Activated CD8-positive, alpha-beta memory T cell treated with anti-CD3 and anti-CD28 coated beads, Interleukin-2, amount 50 U/mL, for 4 hours (primary cell): ENCODE data around the gene FBXO3.
"Not testable (repeated sequence)": the region's sequence is repeated elsewhere in the genome, so short reads cannot be mapped to it uniquely, and the experiment has no call there.

Experiments
- DNase-seq: peaks from one replicate; pipeline ENCODE4 v3.0.0-alpha.2; 2020

FBXO3 gene

GRCh38 chr11:33772300-33772699, 2.0 kb downstream of the FBXO3 start:
- DNase-seq: no peak

- no peak for DNase-seq
Observed at GRCh38 chr11:33770236-33770635, 4.1 kb downstream of the FBXO3 start.

- DNase-seq: no peak
Observed at GRCh38 chr11:33769542-33769941, 4.8 kb downstream of the FBXO3 start.

GRCh38 chr11:33767624-33768023, 6.7 kb downstream of the FBXO3 start:
- DNase-seq: no peak

GRCh38 chr11:33766085-33766484, 8.2 kb downstream of the FBXO3 start:
- no peak for DNase-seq

GRCh38 chr11:33761471-33761870, 12.8 kb downstream of the FBXO3 start:
- no peak for DNase-seq

GRCh38 chr11:33753304-33753967, 20.9 kb downstream of the FBXO3 start:
- DNase-seq: no peak

- DNase-seq: no peak
Observed at GRCh38 chr11:33751878-33752277, 22.4 kb downstream of the FBXO3 start.

GRCh38 chr11:33747979-33748378, 26.3 kb downstream of the FBXO3 start:
- DNase-seq: no peak

- DNase-seq: no peak
Observed at GRCh38 chr11:33743291-33743690, 31.0 kb downstream of the FBXO3 start.

- DNase-seq: no peak
Observed at GRCh38 chr11:33742249-33742851, 32.0 kb downstream of the FBXO3 start.

GRCh38 chr11:33741806-33742205, 32.5 kb downstream of the FBXO3 start:
- no peak for DNase-seq

GRCh38 chr11:33737362-33737821, 36.9 kb downstream of the FBXO3 start:
- DNase-seq: no peak

GRCh38 chr11:33736148-33736812, 38.0 kb downstream of the FBXO3 start, which contains the start of gene CD59:
TSS of gene CD59 (minus strand) at chr11:33736423. CDS start at chr11:33722445, 13,978 bp downstream.
- DNase-seq: peak; percentile 93

GRCh38 chr11:33735271-33736147, 38.8 kb downstream of the FBXO3 start:
- peak; percentile 31 for DNase-seq

- no peak for DNase-seq
Observed at GRCh38 chr11:33734441-33735270, 39.7 kb downstream of the FBXO3 start.

- no peak for DNase-seq
Observed at GRCh38 chr11:33733980-33734379, 40.3 kb downstream of the FBXO3 start.

GRCh38 chr11:33731723-33732531, 42.4 kb downstream of the FBXO3 start:
- DNase-seq: no peak

- no peak for DNase-seq
Observed at GRCh38 chr11:33730716-33731115, 43.6 kb downstream of the FBXO3 start.

- DNase-seq: not testable (repeated sequence)
Observed at GRCh38 chr11:33729072-33729664, 45.2 kb downstream of the FBXO3 start.

GRCh38 chr11:33727539-33727938, 46.8 kb downstream of the FBXO3 start:
- not testable (repeated sequence) for DNase-seq
